ENCODE data around the gene METTL24. TPM values are rescaled to one million over a fixed set of nuclear protein-coding genes. Genes with fewer than 3 reads are reported as not detected.
"Not testable (repeated sequence)": the region's sequence is repeated elsewhere in the genome, so short reads cannot be mapped to it uniquely, and the experiment has no call there.

Gene METTL24
- total RNA-seq, 1 experiment from 2014 or later, result not detected

DNA sequence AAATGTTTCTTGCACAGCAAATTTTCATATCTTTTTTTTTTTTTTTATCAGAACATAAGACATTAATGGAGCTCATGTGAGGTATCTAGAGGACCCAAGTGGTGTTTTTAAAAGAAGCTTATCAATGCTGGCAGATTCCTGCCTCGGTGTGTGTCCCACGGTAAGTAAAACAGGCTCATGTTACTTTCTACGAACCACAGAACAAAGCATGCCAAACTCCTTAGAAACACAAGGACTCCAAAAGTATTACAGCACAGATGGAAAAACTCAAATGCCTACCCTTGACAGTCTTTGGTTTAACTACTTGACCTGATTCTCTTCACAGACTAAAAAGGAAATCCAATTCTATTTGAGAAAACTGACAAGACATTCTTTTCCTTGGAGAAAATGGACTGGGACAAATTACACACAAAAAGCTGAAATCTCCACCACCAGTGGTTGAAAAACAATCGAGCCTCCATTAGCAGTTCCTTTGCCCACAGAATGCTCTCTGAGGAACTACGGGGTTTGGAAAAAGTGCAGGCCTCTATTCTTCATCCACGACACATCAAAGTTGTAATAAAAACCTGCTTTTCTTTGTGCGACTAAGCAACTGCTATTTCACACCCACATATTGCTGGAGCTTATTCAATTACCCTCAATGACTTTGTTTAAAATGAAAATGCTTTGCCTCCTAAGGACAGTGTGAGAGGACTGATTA lies 5.4 kb downstream of the METTL24 start:
- H3K27ac ChIP-seq, result no peak overlapping the region

GRCh38 chr6:110351986-110352385 lies 6.2 kb downstream of the METTL24 start:
- TF ChIP-seq, protein P1, sequence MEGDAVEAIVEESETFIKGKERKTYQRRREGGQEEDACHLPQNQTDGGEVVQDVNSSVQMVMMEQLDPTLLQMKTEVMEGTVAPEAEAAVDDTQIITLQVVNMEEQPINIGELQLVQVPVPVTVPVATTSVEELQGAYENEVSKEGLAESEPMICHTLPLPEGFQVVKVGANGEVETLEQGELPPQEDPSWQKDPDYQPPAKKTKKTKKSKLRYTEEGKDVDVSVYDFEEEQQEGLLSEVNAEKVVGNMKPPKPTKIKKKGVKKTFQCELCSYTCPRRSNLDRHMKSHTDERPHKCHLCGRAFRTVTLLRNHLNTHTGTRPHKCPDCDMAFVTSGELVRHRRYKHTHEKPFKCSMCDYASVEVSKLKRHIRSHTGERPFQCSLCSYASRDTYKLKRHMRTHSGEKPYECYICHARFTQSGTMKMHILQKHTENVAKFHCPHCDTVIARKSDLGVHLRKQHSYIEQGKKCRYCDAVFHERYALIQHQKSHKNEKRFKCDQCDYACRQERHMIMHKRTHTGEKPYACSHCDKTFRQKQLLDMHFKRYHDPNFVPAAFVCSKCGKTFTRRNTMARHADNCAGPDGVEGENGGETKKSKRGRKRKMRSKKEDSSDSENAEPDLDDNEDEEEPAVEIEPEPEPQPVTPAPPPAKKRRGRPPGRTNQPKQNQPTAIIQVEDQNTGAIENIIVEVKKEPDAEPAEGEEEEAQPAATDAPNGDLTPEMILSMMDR (conservative IDR thresholded peaks at IDR 0.05), result no peak
- TF ChIP-seq EZH2 (IDR thresholded peaks at IDR 0.05; ENCODE audit: low read depth), result no peak
- CTCF ChIA-PET, result no interaction called here
- Histone ChIP-seq H3K9me3 (ENCODE audit: insufficient read depth, low read depth) (no peaks in the 10 kb centered on the region), H3K4me2 (no peak overlapping the region), H3F3A (ENCODE audit: insufficient read depth, low read depth) (no peaks in the 10 kb centered on the region), H3K27me3 (ENCODE audit: insufficient read depth, low read depth) (no peaks in the 10 kb centered on the region), H3K27ac (no peak overlapping the region), H4K20me1 (ENCODE audit: insufficient read depth) (no peaks in the 10 kb centered on the region), H3K9me2 (ENCODE audit: insufficient read depth) (no peaks in the 10 kb centered on the region), H2AFZ (no peak overlapping the region), H3K79me2 (ENCODE audit: low read depth) (no peaks in the 10 kb centered on the region), H3K4me1 (replicated peaks; ENCODE audit: insufficient read depth) (no peaks in the 10 kb centered on the region), H3K4me3 (no peak overlapping the region), H3K36me3 (ENCODE audit: low read depth) (no peaks in the 10 kb centered on the region)
- no peak for DNase-seq
- POLR2A ChIA-PET (ENCODE audit: unreplicated experiment), result no interaction called here
- intact Hi-C loops (cut with micrococcal nuclease; ENCODE audit: unreplicated experiment), result no loop called here
- no TSS peak for BruUV-seq (replicated peaks)

More for the DNA sequence above, 5.4 kb downstream of the METTL24 start:
- no peaks in the 10 kb centered on the region for H3K27me3 ChIP-seq (ENCODE audit: insufficient read depth, low read depth)
- no peak overlapping the region for H3K4me2 ChIP-seq
- no peak overlapping the region for H3K4me3 ChIP-seq
- TF ChIP-seq, protein P1 (conservative IDR thresholded peaks at IDR 0.05), result no peak
- no peak for TF ChIP-seq EZH2 (IDR thresholded peaks at IDR 0.05; ENCODE audit: low read depth)
- no peaks in the 10 kb centered on the region for H3K36me3 ChIP-seq (ENCODE audit: low read depth)
- no peaks in the 10 kb centered on the region for H4K20me1 ChIP-seq (ENCODE audit: insufficient read depth)
- no peaks in the 10 kb centered on the region for H3K9me3 ChIP-seq (ENCODE audit: insufficient read depth, low read depth)
- no peaks in the 10 kb centered on the region for H3K9me2 ChIP-seq (ENCODE audit: insufficient read depth)
- intact Hi-C loops (cut with micrococcal nuclease; ENCODE audit: unreplicated experiment), result no loop called here
- POLR2A ChIA-PET (ENCODE audit: unreplicated experiment), result no interaction called here
- H3K79me2 ChIP-seq (ENCODE audit: low read depth), result no peaks in the 10 kb centered on the region
- no TSS peak for BruUV-seq (replicated peaks)
- CTCF ChIA-PET, result no interaction called here
- H3F3A ChIP-seq (ENCODE audit: insufficient read depth, low read depth), result no peaks in the 10 kb centered on the region
- H2AFZ ChIP-seq, result no peak overlapping the region
- DNase-seq, result no peak
- no peaks in the 10 kb centered on the region for H3K4me1 ChIP-seq (replicated peaks; ENCODE audit: insufficient read depth)

GRCh38 chr6:110351546-110351945 lies 6.6 kb downstream of the METTL24 start:
- DNase-seq, result no peak
- H3F3A ChIP-seq (ENCODE audit: insufficient read depth, low read depth), result no peaks in the 10 kb centered on the region
- H3K79me2 ChIP-seq (ENCODE audit: low read depth), result no peaks in the 10 kb centered on the region
- no peak overlapping the region for H3K27ac ChIP-seq
- intact Hi-C loops (cut with micrococcal nuclease; ENCODE audit: unreplicated experiment), result no loop called here
- no peaks in the 10 kb centered on the region for H4K20me1 ChIP-seq (ENCODE audit: insufficient read depth)
- H3K9me2 ChIP-seq (ENCODE audit: insufficient read depth), result no peaks in the 10 kb centered on the region
- no TSS peak for BruUV-seq (replicated peaks)
- no peak for TF ChIP-seq EZH2 (IDR thresholded peaks at IDR 0.05; ENCODE audit: low read depth)
- TF ChIP-seq, protein P1 (conservative IDR thresholded peaks at IDR 0.05), result no peak
- H2AFZ ChIP-seq, result no peak overlapping the region
- H3K9me3 ChIP-seq (ENCODE audit: insufficient read depth, low read depth), result no peaks in the 10 kb centered on the region
- no peak overlapping the region for H3K4me3 ChIP-seq
- CTCF ChIA-PET, result no interaction called here
- no peaks in the 10 kb centered on the region for H3K27me3 ChIP-seq (ENCODE audit: insufficient read depth, low read depth)
- H3K36me3 ChIP-seq (ENCODE audit: low read depth), result no peaks in the 10 kb centered on the region
- no peaks in the 10 kb centered on the region for H3K4me1 ChIP-seq (replicated peaks; ENCODE audit: insufficient read depth)
- POLR2A ChIA-PET (ENCODE audit: unreplicated experiment), result no interaction called here
- no peak overlapping the region for H3K4me2 ChIP-seq

GRCh38 chr6:110350593-110350992 lies 7.6 kb downstream of the METTL24 start:
- CTCF ChIA-PET; BruUV-seq (replicated peaks); H3F3A ChIP-seq (ENCODE audit: insufficient read depth, low read depth); H3K79me2 ChIP-seq (ENCODE audit: low read depth); H3K4me3 ChIP-seq; intact Hi-C loops (cut with micrococcal nuclease; ENCODE audit: unreplicated experiment); H3K9me3 ChIP-seq (ENCODE audit: insufficient read depth, low read depth); POLR2A ChIA-PET (ENCODE audit: unreplicated experiment); H2AFZ ChIP-seq; H4K20me1 ChIP-seq (ENCODE audit: insufficient read depth); H3K27ac ChIP-seq; DNase-seq; H3K4me2 ChIP-seq; H3K9me2 ChIP-seq (ENCODE audit: insufficient read depth); H3K27me3 ChIP-seq (ENCODE audit: insufficient read depth, low read depth); H3K4me1 ChIP-seq (replicated peaks; ENCODE audit: insufficient read depth); H3K36me3 ChIP-seq (ENCODE audit: low read depth): not testable (repeated sequence)

All from PC-9 (cell line).